Tibial nerve (tissue), 4 donors: ENCODE data around the gene BCL2L15. TPM values are rescaled to one million over a fixed set of nuclear protein-coding genes. Genes with fewer than 3 reads are reported as not detected.
"Not testable (repeated sequence)": the region's sequence is repeated elsewhere in the genome, so short reads cannot be mapped to it uniquely, and the experiment has no call there.

Experiments used
- DNase-seq, 2 donors: peaks; one replicate each; pipeline ENCODE4 v3.0.0-alpha.2; 2019; ENCODE audit warnings: low spot score in 2 of 2
- H3K27ac ChIP-seq, 4 donors: fragments of 200-600 bp; sonication (generic) in 3 of 4; one replicate each; pipeline ENCODE4 v1.5.1; 2017 to 2019; ENCODE audit warnings: mild to moderate bottlenecking in 1 of 4
- H3K27me3 ChIP-seq, 2 donors: fragments of 200-600 bp; sonication (generic) in 1 of 2; one replicate each; pipeline versions ENCODE4 v1.5.1 to v1.6.0; 2017 to 2019
- H3K36me3 ChIP-seq, 3 donors: fragments of 200-600 bp; sonication (generic); one replicate each; pipeline ENCODE4 v1.5.1; 2018 to 2019
- H3K4me1 ChIP-seq, 4 donors: fragments of 200-600 bp; sonication (generic) in 3 of 4; one replicate each; pipeline ENCODE4 v1.5.1; 2017 to 2019
- H3K4me3 ChIP-seq, 4 donors: fragments of 200-600 bp; sonication (generic) in 3 of 4; one replicate each; pipeline ENCODE4 v1.5.1; 2017 to 2019; ENCODE audit warnings: mild to moderate bottlenecking in 1 of 4, moderate library complexity in 1 of 4
- H3K9me3 ChIP-seq, 4 donors: fragments of 200-600 bp; sonication (generic) in 3 of 4; one replicate each; pipeline ENCODE4 v1.5.1; 2017 to 2019
- CTCF ChIP-seq, 5 experiments: fragments of 200-600 bp in 3 of 5; fragments of 450-650 bp in 2 of 5; sonication (generic) in 3 of 5; IDR thresholded peaks; one replicate each; pipeline ENCODE4 v1.5.1; 2016 to 2019; ENCODE audit warnings: antibody characterized with exemption in 5 of 5, mild to moderate bottlenecking in 3 of 5, moderate library complexity in 2 of 5
- EP300 ChIP-seq, 2 donors: sonication (generic); formaldehyde crosslinking; IDR thresholded peaks; one replicate each; pipeline ENCODE4 v1.6.1; 2017; ENCODE audit warnings: antibody characterized with exemption in 2 of 2, mild to moderate bottlenecking in 1 of 2
- POLR2A ChIP-seq, 2 donors: fragments of 450-650 bp; IDR thresholded peaks; one replicate each; pipeline ENCODE4 v1.6.1; 2017; ENCODE audit warnings: antibody characterized with exemption in 2 of 2, mild to moderate bottlenecking in 2 of 2, moderate library complexity in 2 of 2
- WGBS, 2 donors: methylation state at CpG; one replicate each; pipeline ENCODE4 v1.1.5; 2018; 5-methylcytosine and 5-hydroxymethylcytosine counted together
- total RNA-seq, 4 donors: library from RNA; depleted of rRNA; stranded (reverse); fragments of >200 nt; gene quantifications; one replicate each; pipeline ENCODE4 v1.1.0, GENCODE V29; 2016

BCL2L15 gene
- total RNA-seq, 4 donors from 2014 or later, result 0.22 to 0.63 (median 0.35) TPM

- peaks cover 0 to 19% (median 3%) of the 10 kb centered on the region in 4 donors for H3K4me1 ChIP-seq
- no peaks in the 10 kb centered on the region for H3K9me3 ChIP-seq
- TF ChIP-seq EP300 (IDR thresholded peaks at IDR 0.05) (no peak), POLR2A (IDR thresholded peaks at IDR 0.05) (no peak), CTCF (IDR thresholded peaks at IDR 0.05) (no peak)
- 89 to 91% methylated on average over 2 of the region's 2 CpGs for WGBS, 2 donors
- H3K36me3 ChIP-seq, result no peaks in the 10 kb centered on the region
- H3K27me3 ChIP-seq, result no peaks in the 10 kb centered on the region
- DNase-seq, result no peak
- no peak overlapping the region for H3K27ac ChIP-seq
- no peak overlapping the region for H3K4me3 ChIP-seq
Observed at GRCh38 chr1:113856401-113856790, 31.0 kb downstream of the BCL2L15 start.

- DNase-seq, result no peak
- H3K4me3 ChIP-seq, result no peak overlapping the region
- WGBS, 2 donors, result 83 to 92% methylated on average over 4 of the region's 4 CpGs
- no peaks in the 10 kb centered on the region for H3K9me3 ChIP-seq
- no peaks in the 10 kb centered on the region for H3K36me3 ChIP-seq
- no peak for TF ChIP-seq EP300 (IDR thresholded peaks at IDR 0.05)
- no peak for TF ChIP-seq CTCF (IDR thresholded peaks at IDR 0.05)
- TF ChIP-seq POLR2A (IDR thresholded peaks at IDR 0.05), result no peak
- H3K4me1 ChIP-seq, result peaks cover 0 to 17% (median under 1%) of the 10 kb centered on the region in 4 donors
- H3K27ac ChIP-seq, result no peak overlapping the region
- no peaks in the 10 kb centered on the region for H3K27me3 ChIP-seq
Observed at GRCh38 chr1:113855630-113856400, 31.6 kb downstream of the BCL2L15 start.

GRCh38 chr1:113854234-113854633 lies 33.1 kb downstream of the BCL2L15 start:
- WGBS, 2 donors, result 46 to 94% methylated on average over 1 of the region's 1 CpG
- TF ChIP-seq POLR2A (IDR thresholded peaks at IDR 0.05), result no peak

GRCh38 chr1:113852694-113853093 lies 34.7 kb downstream of the BCL2L15 start:
- DNase-seq, H3K4me1 ChIP-seq, H3K9me3 ChIP-seq, H3K27me3 ChIP-seq, H3K4me3 ChIP-seq, H3K27ac ChIP-seq, H3K36me3 ChIP-seq: not testable (repeated sequence)
- 90 to 92% methylated on average over 6 of the region's 6 CpGs for WGBS, 2 donors

More at GRCh38 chr1:113854234-113854633, 33.1 kb downstream of the BCL2L15 start:
- Histone ChIP-seq H3K27ac (no peak overlapping the region), H3K36me3 (no peaks in the 10 kb centered on the region), H3K9me3 (no peaks in the 10 kb centered on the region), H3K27me3 (no peaks in the 10 kb centered on the region), H3K4me3 (no peak overlapping the region), H3K4me1 (peaks cover 0 to 6% (median 0%) of the 10 kb centered on the region in 4 donors)
- no peak for DNase-seq

- WGBS, 2 donors, result 79 to 81% methylated on average over 3 of the region's 3 CpGs
- TF ChIP-seq POLR2A (IDR thresholded peaks at IDR 0.05) (no peak), EP300 (IDR thresholded peaks at IDR 0.05) (no peak), CTCF (IDR thresholded peaks at IDR 0.05) (no peak)
Observed at GRCh38 chr1:113850127-113850796, 37.1 kb downstream of the BCL2L15 start.

GRCh38 chr1:113849072-113849471 lies 38.3 kb downstream of the BCL2L15 start:
- no peak for TF ChIP-seq CTCF (IDR thresholded peaks at IDR 0.05)
- Histone ChIP-seq H3K36me3 (no peaks in the 10 kb centered on the region), H3K4me3 (no peak overlapping the region), H3K4me1 (no peaks in the 10 kb centered on the region), H3K27me3 (no peaks in the 10 kb centered on the region), H3K27ac (no peak overlapping the region), H3K9me3 (peaks cover 0 to 4% (median 0%) of the 10 kb centered on the region in 4 donors)
- DNase-seq, result no peak

More at GRCh38 chr1:113850127-113850796, 37.1 kb downstream of the BCL2L15 start:
- H3K27me3 ChIP-seq, result no peaks in the 10 kb centered on the region
- H3K4me1 ChIP-seq, result no peaks in the 10 kb centered on the region
- no peak for DNase-seq
- no peak overlapping the region for H3K4me3 ChIP-seq
- H3K9me3 ChIP-seq, result peaks cover 0 to 4% (median 0%) of the 10 kb centered on the region in 4 donors
- no peaks in the 10 kb centered on the region for H3K36me3 ChIP-seq
- no peak overlapping the region for H3K27ac ChIP-seq
